HCT116 (cell line): Measurements from ENCODE around the gene FRMD4B.

Source experiments
- CTCF ChIP-seq, 3 experiments: fragments of 200-600 bp in 1 of 3; sonication (generic) in 1 of 3; IDR thresholded peaks in 2 of 3; conservative IDR thresholded peaks in 1 of 3; 2 replicates each; pipeline ENCODE4 v1.5.1; 2012 to 2017; ENCODE audit warnings: low read depth in 2 of 3, low read length in 2 of 3, antibody characterized with exemption in 1 of 3, borderline replicate concordance in 1 of 3, control low read depth in 1 of 3, mild to moderate bottlenecking in 1 of 3, mixed read lengths in 1 of 3, mixed run types in 1 of 3, moderate library complexity in 1 of 3; ENCODE audit not compliant: insufficient read depth in 1 of 3
- EZH2 ChIP-seq: fragments of 200-600 bp; sonication (generic); IDR thresholded peaks from 2 replicates; pipeline ENCODE4 v1.6.1; 2017; ENCODE audit warnings: antibody characterized with exemption, mixed run types
- EZH2phosphoT487 ChIP-seq: fragments of 200-600 bp; IDR thresholded peaks from 2 replicates; pipeline ENCODE4 v1.6.1; 2018; ENCODE audit warnings: antibody characterized with exemption, borderline replicate concordance
- POLR2A ChIP-seq: IDR thresholded peaks from 2 replicates; pipeline ENCODE4 v1.7.0; 2011; ENCODE audit warnings: borderline replicate concordance; ENCODE audit not compliant: insufficient read depth, insufficient read length; ENCODE audit errors: extremely low read depth
- POLR2AphosphoS5 ChIP-seq: IDR thresholded peaks from 2 replicates; pipeline ENCODE4 v1.6.1; 2011; ENCODE audit warnings: mild to moderate bottlenecking, low read depth, low read length, moderate library complexity
- RAD21 ChIP-seq: IDR thresholded peaks from 2 replicates; pipeline ENCODE4 v1.6.1; 2012; ENCODE audit warnings: low read depth, mild to moderate bottlenecking
- YY1 ChIP-seq: IDR thresholded peaks from 2 replicates; pipeline ENCODE4 v1.6.1; 2011; ENCODE audit warnings: low read length, low read depth, moderate library complexity, mild to moderate bottlenecking; ENCODE audit not compliant: insufficient replicate concordance; ENCODE audit errors: extremely low read depth
- TF ChIP-seq, protein P1 (sequence below): IDR thresholded peaks from 2 replicates; pipeline ENCODE4 v1.6.1; 2011; ENCODE audit warnings: mild to moderate bottlenecking, low read length, moderate library complexity; ENCODE audit not compliant: insufficient replicate concordance; ENCODE audit errors: extremely low read depth
- TF ChIP-seq, protein P2 (sequence below): IDR thresholded peaks from 2 replicates; pipeline ENCODE4 v1.6.1; 2012

- no peak for TF ChIP-seq CTCF (IDR thresholded peaks at IDR 0.05 in 2 of 3, conservative IDR thresholded peaks at IDR 0.05 in 1 of 3; ENCODE audit: borderline replicate concordance in 1 of 3, insufficient read depth in 1 of 3, low read depth in 2 of 3, low read length in 2 of 3)
- no peak for TF ChIP-seq EZH2phosphoT487
- no peak for TF ChIP-seq POLR2A
- TF ChIP-seq, protein P1, sequence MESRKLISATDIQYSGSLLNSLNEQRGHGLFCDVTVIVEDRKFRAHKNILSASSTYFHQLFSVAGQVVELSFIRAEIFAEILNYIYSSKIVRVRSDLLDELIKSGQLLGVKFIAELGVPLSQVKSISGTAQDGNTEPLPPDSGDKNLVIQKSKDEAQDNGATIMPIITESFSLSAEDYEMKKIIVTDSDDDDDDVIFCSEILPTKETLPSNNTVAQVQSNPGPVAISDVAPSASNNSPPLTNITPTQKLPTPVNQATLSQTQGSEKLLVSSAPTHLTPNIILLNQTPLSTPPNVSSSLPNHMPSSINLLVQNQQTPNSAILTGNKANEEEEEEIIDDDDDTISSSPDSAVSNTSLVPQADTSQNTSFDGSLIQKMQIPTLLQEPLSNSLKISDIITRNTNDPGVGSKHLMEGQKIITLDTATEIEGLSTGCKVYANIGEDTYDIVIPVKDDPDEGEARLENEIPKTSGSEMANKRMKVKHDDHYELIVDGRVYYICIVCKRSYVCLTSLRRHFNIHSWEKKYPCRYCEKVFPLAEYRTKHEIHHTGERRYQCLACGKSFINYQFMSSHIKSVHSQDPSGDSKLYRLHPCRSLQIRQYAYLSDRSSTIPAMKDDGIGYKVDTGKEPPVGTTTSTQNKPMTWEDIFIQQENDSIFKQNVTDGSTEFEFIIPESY = no peak
- TF ChIP-seq, protein P2, sequence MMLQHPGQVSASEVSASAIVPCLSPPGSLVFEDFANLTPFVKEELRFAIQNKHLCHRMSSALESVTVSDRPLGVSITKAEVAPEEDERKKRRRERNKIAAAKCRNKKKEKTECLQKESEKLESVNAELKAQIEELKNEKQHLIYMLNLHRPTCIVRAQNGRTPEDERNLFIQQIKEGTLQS = no peak
- TF ChIP-seq POLR2AphosphoS5 = no peak
- TF ChIP-seq EZH2 = no peak
- TF ChIP-seq YY1 = no peak
- no peak for TF ChIP-seq RAD21
Observed at GRCh38 chr3:69181592-69182211, 204.2 kb downstream of the FRMD4B start.
